ENCODE data around the gene HEXA. TPM values are rescaled to one million over a fixed set of nuclear protein-coding genes. Genes with fewer than 3 reads are reported as not detected.

Gene HEXA
- total RNA-seq, 1 experiment from 2014 or later, result 49.7 TPM

GRCh38 chr15:72323752-72324151 is 52.1 kb downstream of the HEXA start (continued):
- TF ChIP-seq ZNF219 (CRISPR knock-in tag; IDR thresholded peaks at IDR 0.05; ENCODE audit: borderline replicate concordance) (no peak), MAX (CRISPR knock-in tag; IDR thresholded peaks at IDR 0.05) (no peak), ZSCAN18 (CRISPR knock-in tag; IDR thresholded peaks at IDR 0.05) (no peak), GABPB1 (CRISPR knock-in tag; IDR thresholded peaks at IDR 0.05) (no peak), ZNF671 (CRISPR knock-in tag; IDR thresholded peaks at IDR 0.05) (no peak), ZMAT4 (CRISPR knock-in tag; IDR thresholded peaks at IDR 0.05) (no peak), CDX4 (CRISPR knock-in tag; IDR thresholded peaks at IDR 0.05; ENCODE audit: borderline replicate concordance) (no peak), USF1 (CRISPR knock-in tag; IDR thresholded peaks at IDR 0.05) (no peak)

- Mint-ChIP-seq H3K27me3 (ENCODE audit: low read depth) (peaks cover 71% of the 10 kb centered on the region), H3K36me3 (peaks cover 7% of the 10 kb centered on the region; the same call in 1 of the 2 replicates), H3K4me1 (peaks cover 12% of the 10 kb centered on the region), H3K4me3 (peak within 1 kb of the TSS; percentile 74), H3K9me3 (peaks cover 19% of the 10 kb centered on the region), H3K27ac (peak within 1 kb of the TSS; percentile 15; the same call in 1 of the 2 replicates)
- TF ChIP-seq AFF4 (CRISPR knock-in tag; IDR thresholded peaks at IDR 0.05; ENCODE audit: borderline replicate concordance) (no peak), PREB (CRISPR knock-in tag; IDR thresholded peaks at IDR 0.05; ENCODE audit: borderline replicate concordance) (no peak), FOXK1 (CRISPR knock-in tag; IDR thresholded peaks at IDR 0.05) (peak; percentile 16; the same call in 1 of the 2 replicates)
- CTCF ChIA-PET, result no interaction called here
- ATAC-seq (peak; percentile 94), DNase-seq (ENCODE audit: low spot score) (peak; percentile 98)
- POLR2A ChIA-PET, result no interaction called here
Measured at GRCh38 chr15:72319985-72320671, 55.7 kb downstream of the HEXA start, which contains the start of gene CELF6. TSS of gene CELF6 (minus strand) at chr15:72320157. CDS start at chr15:72319874, 283 bp downstream.

- ATAC-seq, result peak; percentile 88
- Mint-ChIP-seq H3K4me1 (peaks cover 12% of the 10 kb centered on the region), H3K36me3 (peaks cover 7% of the 10 kb centered on the region; the same call in 1 of the 2 replicates), H3K27me3 (ENCODE audit: low read depth) (peaks cover 70% of the 10 kb centered on the region), H3K27ac (no peak overlapping the region), H3K9me3 (peaks cover 13% of the 10 kb centered on the region), H3K4me3 (peak overlapping the region; percentile 43)
- peak; percentile 90 for DNase-seq (ENCODE audit: low spot score)
- POLR2A ChIA-PET, result interaction anchor here (0.6 kb wide), 1 partner anchor 94 kb away, joined by 11 read pairs; no protein-coding TSS in a partner anchor
- CTCF ChIA-PET, result no interaction called here
- TF ChIP-seq CBFB (CRISPR knock-in tag; IDR thresholded peaks at IDR 0.05; ENCODE audit: low read depth) (peak; percentile 84; the same call in 1 of the 2 replicates), IRF1 (CRISPR knock-in tag; IDR thresholded peaks at IDR 0.05) (peak; percentile 96), NFATC4 (CRISPR knock-in tag; IDR thresholded peaks at IDR 0.05) (no peak), E2F4 (CRISPR knock-in tag; IDR thresholded peaks at IDR 0.05; ENCODE audit: borderline replicate concordance, low read depth) (peak; percentile 96), KAT7 (CRISPR knock-in tag; IDR thresholded peaks at IDR 0.05; ENCODE audit: borderline replicate concordance) (peak; percentile 99), GTF2I (CRISPR knock-in tag; conservative IDR thresholded peaks at IDR 0.05) (no peak), ZNF671 (CRISPR knock-in tag; IDR thresholded peaks at IDR 0.05) (no peak), CTCF (IDR thresholded peaks at IDR 0.05) (no peak)
Measured at GRCh38 chr15:72319360-72319984, 56.3 kb downstream of the HEXA start.

Data from WTC11 (cell line).